Liver (tissue), 9 donors: ENCODE data around the gene NXN. TPM values are rescaled to one million over a fixed set of nuclear protein-coding genes. Genes with fewer than 3 reads are reported as not detected.

Experiments
- DNase-seq: peaks from one replicate; pipeline ENCODE4 v3.0.0-alpha.2; 2017; ENCODE audit warnings: low spot score
- H3K27ac ChIP-seq, 2 donors: one replicate each; pipeline ENCODE4 v1.7.0; 2013; ENCODE audit warnings: inconsistent platforms in 2 of 2, low read length in 2 of 2, control low read depth in 1 of 2, low read depth in 1 of 2, mild to moderate bottlenecking in 1 of 2
- H3K27me3 ChIP-seq, 4 donors: one replicate each; pipeline versions ENCODE4 v1.6.1 to v1.7.0; 2013; ENCODE audit warnings: low read length in 3 of 4, inconsistent platforms in 1 of 4, mild to moderate bottlenecking in 1 of 4, moderate library complexity in 1 of 4; ENCODE audit not compliant: control insufficient read depth in 4 of 4, insufficient read depth in 4 of 4
- H3K36me3 ChIP-seq, 4 donors: one replicate each; pipeline versions ENCODE4 v1.6.1 to v1.7.0; 2013; ENCODE audit warnings: low read length in 3 of 4, mild to moderate bottlenecking in 3 of 4, low read depth in 1 of 4, moderate library complexity in 1 of 4; ENCODE audit not compliant: control insufficient read depth in 4 of 4, insufficient read depth in 3 of 4
- H3K4me1 ChIP-seq, 4 donors: one replicate each; pipeline versions ENCODE4 v1.6.1 to v1.7.0; 2013; ENCODE audit warnings: low read length in 3 of 4, mild to moderate bottlenecking in 3 of 4, moderate library complexity in 1 of 4; ENCODE audit not compliant: control insufficient read depth in 4 of 4, insufficient read depth in 4 of 4
- H3K4me3 ChIP-seq, 3 donors: one replicate each; pipeline versions ENCODE4 v1.6.1 to v1.7.0; 2013; ENCODE audit warnings: low read length in 3 of 3, control low read depth in 1 of 3, low read depth in 1 of 3, mild to moderate bottlenecking in 1 of 3
- H3K9ac ChIP-seq, 2 donors: one replicate each; pipeline ENCODE4 v1.7.0; 2013; ENCODE audit warnings: low read length in 2 of 2, mild to moderate bottlenecking in 2 of 2, moderate library complexity in 2 of 2, control low read depth in 1 of 2, low read depth in 1 of 2
- H3K9me3 ChIP-seq, 4 donors: one replicate each; pipeline versions ENCODE4 v1.6.1 to v1.7.0; 2013; ENCODE audit warnings: low read length in 3 of 4; ENCODE audit not compliant: control insufficient read depth in 4 of 4
- ATF3 ChIP-seq: IDR thresholded peaks from 2 replicates; pipeline ENCODE4 v1.6.1; 2016; ENCODE audit warnings: antibody characterized with exemption
- EGR1 ChIP-seq, 2 donors: IDR thresholded peaks; 2 replicates each; pipeline ENCODE4 v1.6.1; 2016 to 2018; ENCODE audit warnings: antibody characterized with exemption in 2 of 2, low read depth in 2 of 2
- FOXA1 ChIP-seq: IDR thresholded peaks from 2 replicates; pipeline ENCODE4 v1.6.1; 2016; ENCODE audit warnings: antibody characterized with exemption
- FOXA2 ChIP-seq: IDR thresholded peaks from 2 replicates; pipeline ENCODE4 v1.6.1; 2016; ENCODE audit warnings: antibody characterized with exemption
- GABPA ChIP-seq, 2 donors: IDR thresholded peaks in 1 of 2; conservative IDR thresholded peaks in 1 of 2; 2 replicates each; pipeline ENCODE4 v1.6.1; 2016; ENCODE audit warnings: antibody characterized with exemption in 2 of 2, mild to moderate bottlenecking in 1 of 2, moderate library complexity in 1 of 2
- HNF4A ChIP-seq, 2 donors: conservative IDR thresholded peaks; 2 replicates each; pipeline ENCODE4 v1.6.1; 2016; ENCODE audit warnings: antibody characterized with exemption in 2 of 2, mild to moderate bottlenecking in 2 of 2
- HNF4G ChIP-seq: IDR thresholded peaks from 2 replicates; pipeline ENCODE4 v1.6.1; 2016; ENCODE audit warnings: antibody characterized with exemption
- JUND ChIP-seq, 2 donors: IDR thresholded peaks; 2 replicates each; pipeline ENCODE4 v1.6.1; 2016; ENCODE audit warnings: antibody characterized with exemption in 2 of 2
- MAX ChIP-seq: IDR thresholded peaks from 2 replicates; pipeline ENCODE4 v1.6.1; 2016; ENCODE audit warnings: antibody characterized with exemption
- NR2F2 ChIP-seq: IDR thresholded peaks from 2 replicates; pipeline ENCODE4 v1.6.1; 2016; ENCODE audit warnings: antibody characterized with exemption
- RAD21 ChIP-seq, 2 donors: IDR thresholded peaks; 2 replicates each; pipeline ENCODE4 v1.6.1; 2016; ENCODE audit warnings: antibody characterized with exemption in 2 of 2, mild to moderate bottlenecking in 2 of 2
- REST ChIP-seq: IDR thresholded peaks from 2 replicates; pipeline ENCODE4 v1.6.1; 2016; ENCODE audit warnings: antibody characterized with exemption, mild to moderate bottlenecking
- SP1 ChIP-seq: IDR thresholded peaks from 2 replicates; pipeline ENCODE4 v1.6.1; 2018; ENCODE audit warnings: antibody characterized with exemption, mild to moderate bottlenecking
- TAF1 ChIP-seq: conservative IDR thresholded peaks from 2 replicates; pipeline ENCODE4 v1.6.1; 2016; ENCODE audit warnings: antibody characterized with exemption, mild to moderate bottlenecking
- YY1 ChIP-seq: IDR thresholded peaks from 2 replicates; pipeline ENCODE4 v1.6.1; 2016; ENCODE audit warnings: antibody characterized with exemption, mild to moderate bottlenecking
- WGBS: extraction: QIAGEN DNeasy Blood & Tissue Kit; methylation state at CpG from one replicate; pipeline ENCODE4 v1.1.7; 2013; 5-methylcytosine and 5-hydroxymethylcytosine counted together
- polyA plus RNA-seq, 2 donors: library from polyadenylated mRNA; stranded (reverse) in 1 of 2; unstranded in 1 of 2; fragments of 200-250 nt in 1 of 2; fragments of >200 nt in 1 of 2; fragmentation: Nextera tagmentation in 1 of 2; extraction: Ambion mirVana in 1 of 2; gene quantifications; one replicate each; pipeline versions ENCODE4 v1.2.1 to v1.2.3, GENCODE V29; 2013 to 2015
- total RNA-seq, 2 donors: library from RNA; depleted of rRNA; stranded (reverse); fragments of >200 nt; gene quantifications; one replicate each; pipeline ENCODE4 v1.2.3, GENCODE V29; 2014
- donor health status: healthy.
- donor health status: healthy.
- donor health status: healthy.
- donor health status: healthy.
- donor health status: healthy.

NXN gene
- total and polyA plus RNA-seq, 4 donors = 2.3 to 4.5 (median 3.3) TPM

- Histone ChIP-seq H3K27ac (no peak overlapping the region), H3K9ac (no peak overlapping the region)
Measured at GRCh38 chr17:851924-852323, 127.7 kb downstream of the NXN start.

GRCh38 chr17:850851-851763 is 128.5 kb downstream of the NXN start:
- Histone ChIP-seq H3K27me3 (no peaks in the 10 kb centered on the region), H3K36me3 (no peaks in the 10 kb centered on the region), H3K4me3 (no peak overlapping the region), H3K4me1 (peaks cover 0 to 9% (median 8%) of the 10 kb centered on the region in 4 donors), H3K27ac (peak overlapping the region in 1 of 2 donors; percentile 50), H3K9me3 (no peaks in the 10 kb centered on the region), H3K9ac (no peak overlapping the region)
- WGBS = 77% methylated on average over 30 of the region's 30 CpGs
- no peak for DNase-seq
- TF ChIP-seq EGR1 (IDR thresholded peaks at IDR 0.05; ENCODE audit: low read depth in 2 of 2) = no peak
- TF ChIP-seq HNF4A (conservative IDR thresholded peaks at IDR 0.05) = no peak
- no peak for TF ChIP-seq YY1
- no peak for TF ChIP-seq MAX
- TF ChIP-seq JUND (IDR thresholded peaks at IDR 0.05) = no peak

More at GRCh38 chr17:851924-852323, 127.7 kb downstream of the NXN start:
- Histone ChIP-seq H3K27me3 (no peaks in the 10 kb centered on the region), H3K36me3 (no peaks in the 10 kb centered on the region), H3K4me3 (no peak overlapping the region), H3K4me1 (peaks cover 0 to 11% (median 9%) of the 10 kb centered on the region in 4 donors), H3K9me3 (no peaks in the 10 kb centered on the region)
- DNase-seq = no peak
- no peak for TF ChIP-seq JUND (IDR thresholded peaks at IDR 0.05)
- TF ChIP-seq HNF4G = no peak
- 88% methylated on average over 13 of the region's 13 CpGs for WGBS

- WGBS = 86% methylated on average over 25 of the region's 25 CpGs
- Histone ChIP-seq H3K9me3 (no peaks in the 10 kb centered on the region), H3K27ac (no peak overlapping the region), H3K4me1 (peaks cover 0 to 5% (median 3%) of the 10 kb centered on the region in 4 donors), H3K4me3 (no peak overlapping the region), H3K9ac (no peak overlapping the region), H3K36me3 (no peaks in the 10 kb centered on the region), H3K27me3 (no peaks in the 10 kb centered on the region)
- DNase-seq = no peak
- TF ChIP-seq ATF3 (no peak), GABPA (IDR thresholded peaks at IDR 0.05 in 1 of 2, conservative IDR thresholded peaks at IDR 0.05 in 1 of 2) (no peak), NR2F2 (no peak), SP1 (no peak), YY1 (no peak), EGR1 (IDR thresholded peaks at IDR 0.05; ENCODE audit: low read depth in 2 of 2) (no peak), TAF1 (no peak)
Measured at GRCh38 chr17:850086-850850, 129.3 kb downstream of the NXN start.

- 74% methylated on average over 11 of the region's 11 CpGs for WGBS
- Histone ChIP-seq H3K27me3 (no peaks in the 10 kb centered on the region), H3K27ac (peak overlapping the region in 1 of 2 donors; percentile 12), H3K9ac (no peak overlapping the region), H3K9me3 (no peaks in the 10 kb centered on the region), H3K4me3 (no peak overlapping the region), H3K36me3 (no peaks in the 10 kb centered on the region), H3K4me1 (no peaks in the 10 kb centered on the region)
- TF ChIP-seq FOXA2 (no peak), REST (no peak), FOXA1 (no peak), RAD21 (IDR thresholded peaks at IDR 0.05) (no peak), TAF1 (no peak), JUND (IDR thresholded peaks at IDR 0.05) (no peak), HNF4A (conservative IDR thresholded peaks at IDR 0.05) (no peak), MAX (no peak)
- no peak for DNase-seq
Measured at GRCh38 chr17:848402-848801, 131.2 kb downstream of the NXN start.
